PC-9 (cell line): Measurements from ENCODE around the gene OR56A5.

Experiments
- CTCF ChIP-seq: fragments of 200-600 bp; sonication (generic); conservative IDR thresholded peaks from 2 replicates; pipeline ENCODE4 v1.6.1; 2017; ENCODE audit warnings: mixed run types, antibody characterized with exemption, mild to moderate bottlenecking, moderate library complexity
- EZH2 ChIP-seq: fragments of 200-600 bp; sonication (generic); IDR thresholded peaks from 2 replicates; pipeline ENCODE4 v1.8.0; 2017; ENCODE audit warnings: antibody characterized with exemption, low read depth

GRCh38 chr11:5929571-5930368, 38.5 kb downstream of the OR56A5 start:
- TF ChIP-seq CTCF (no peak), EZH2 (no peak)
